H1 (cell line): ENCODE data around the gene PGGHG. TPM values are rescaled to one million over a fixed set of nuclear protein-coding genes. Genes with fewer than 3 reads are reported as not detected.

ENCODE experiments used
- CREB1 ChIP-seq: IDR thresholded peaks from 2 replicates; pipeline ENCODE4 v1.6.1; 2012; ENCODE audit warnings: inconsistent platforms
- GTF2F1 ChIP-seq: IDR thresholded peaks from 2 replicates; pipeline ENCODE4 v1.6.1; 2012; ENCODE audit warnings: low read depth, low read length, improper control_type of control experiment, borderline replicate concordance
- HDAC6 ChIP-seq: IDR thresholded peaks from one replicate; pipeline ENCODE4 v1.7.1; 2012; ENCODE audit warnings: low read depth, mild to moderate bottlenecking, inconsistent platforms, low read length, moderate library complexity
- KDM5A ChIP-seq: fragments of 200-600 bp; IDR thresholded peaks from 2 replicates; pipeline ENCODE4 v1.7.1; 2012; ENCODE audit warnings: mild to moderate bottlenecking, low read length, inconsistent platforms, mixed read lengths
- RBBP5 ChIP-seq: IDR thresholded peaks from 2 replicates; pipeline ENCODE4 v1.7.1; 2012; ENCODE audit warnings: low read depth, mild to moderate bottlenecking, inconsistent platforms, low read length, moderate library complexity, borderline replicate concordance
- polyA plus RNA-seq, 7 experiments: library from polyadenylated mRNA; depleted of rRNA in 3 of 7; stranded (reverse) in 5 of 7; unstranded in 2 of 7; fragments of >200 nt in 5 of 7; fragments of 200-250 nt in 2 of 7; gene quantifications; 1 replicate in 5 of 7; 2 replicates in 1 of 7; 4 replicates in 1 of 7; pipeline versions ENCODE4 v1.2.1 to v1.2.3, GENCODE V29; 2011 to 2013; ENCODE audit warnings: missing spikeins in 2 of 7, mixed read lengths in 2 of 7
- total RNA-seq: library from RNA; stranded (reverse); fragmentation: NEBNext Ultra II Directional; extraction: Animal tissue kit (Norgen Biotek cat#: 25700); gene quantifications from 2 replicates; pipeline ENCODE4 v1.2.1, GENCODE V29; 2021

Gene PGGHG
- total and polyA plus RNA-seq, 2 of the 8 experiments (the other 6 are each of a cell fraction or from before 2014, with no cell fraction given): 34.8 to 60.7 TPM

DNA sequence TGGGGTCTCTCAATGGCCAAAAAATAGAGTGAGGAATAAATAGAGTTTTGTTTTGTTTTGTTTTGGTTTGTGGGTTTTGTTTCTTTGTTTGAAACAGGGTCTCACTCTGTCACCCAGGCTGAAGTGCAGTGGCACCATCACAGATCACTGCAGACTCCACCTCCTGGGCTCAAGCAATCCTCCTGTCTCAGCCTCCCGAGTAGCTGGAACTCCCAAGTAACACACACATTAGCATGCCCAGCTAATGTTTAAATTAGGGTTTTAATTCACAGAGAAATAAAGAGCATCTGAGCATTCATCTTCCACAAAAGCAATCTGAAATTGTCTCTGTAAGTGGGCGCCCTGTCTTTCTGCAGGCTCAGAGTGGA is 40.9 kb downstream of the PGGHG start (continued):
- no peak for TF ChIP-seq GTF2F1
- TF ChIP-seq CREB1: no peak
- no peak for TF ChIP-seq RBBP5
- no peak for TF ChIP-seq HDAC6
- TF ChIP-seq KDM5A: no peak
